Natural killer cell (primary cell): Measurements from ENCODE around the gene OR52D1. TPM values are rescaled to one million over a fixed set of nuclear protein-coding genes. Genes with fewer than 3 reads are reported as not detected.

Source experiments
- ATAC-seq, 3 donors: fragments of 150-1000 bp in 2 of 3; fragments of 200-7000 bp in 1 of 3; cut with Tn5 transposase; 1 replicate in 1 of 3; 2 replicates in 2 of 3; pipeline ENCODE4 v1.10.0; 2021; ENCODE audit warnings: mild to moderate bottlenecking in 2 of 3, moderate library complexity in 2 of 3
- DNase-seq, 2 donors: peaks; one replicate each; pipeline versions ENCODE4 v3.0.0 to v3.0.0-alpha.2; 2013 to 2021; ENCODE audit warnings: mixed read lengths in 1 of 2
- H3K27ac ChIP-seq: one replicate; pipeline ENCODE4 v1.5.1; 2013; ENCODE audit warnings: mild to moderate bottlenecking, low read length
- H3K27me3 ChIP-seq: one replicate; pipeline ENCODE4 v1.6.1; 2013; ENCODE audit warnings: low read length; ENCODE audit not compliant: control insufficient read depth, insufficient read depth
- H3K36me3 ChIP-seq: one replicate; pipeline ENCODE4 v1.6.1; 2013; ENCODE audit warnings: low read length; ENCODE audit not compliant: control insufficient read depth, insufficient read depth
- H3K4me1 ChIP-seq: one replicate; pipeline ENCODE4 v1.6.1; 2013; ENCODE audit warnings: low read length; ENCODE audit not compliant: control insufficient read depth, insufficient read depth
- H3K4me3 ChIP-seq: one replicate; pipeline ENCODE4 v1.5.1; 2013; ENCODE audit warnings: low read length
- H3K9me3 ChIP-seq: one replicate; pipeline ENCODE4 v1.6.1; 2013; ENCODE audit warnings: low read length; ENCODE audit not compliant: control insufficient read depth, insufficient read depth
- H3K27ac Mint-ChIP-seq, 2 donors: one replicate each; pipeline ENCODE4 v1.8.0; 2022; ENCODE audit warnings: mild to moderate bottlenecking in 2 of 2, mixed read lengths in 2 of 2, moderate library complexity in 1 of 2
- H3K27me3 Mint-ChIP-seq, 2 donors: one replicate each; pipeline ENCODE4 v1.8.0; 2022; ENCODE audit warnings: low read depth in 2 of 2, mixed read lengths in 2 of 2
- H3K36me3 Mint-ChIP-seq: one replicate; pipeline ENCODE4 v1.8.0; 2022; ENCODE audit warnings: mixed read lengths
- H3K4me1 Mint-ChIP-seq, 2 donors: one replicate each; pipeline ENCODE4 v1.8.0; 2022; ENCODE audit warnings: mixed read lengths in 2 of 2
- H3K4me3 Mint-ChIP-seq: one replicate; pipeline ENCODE4 v1.8.0; 2022; ENCODE audit warnings: mild to moderate bottlenecking, moderate library complexity, mixed read lengths
- H3K9me3 Mint-ChIP-seq, 2 donors: one replicate each; pipeline ENCODE4 v1.8.0; 2022; ENCODE audit warnings: mixed read lengths in 2 of 2
- WGBS: methylation state at CpG from one replicate; pipeline ENCODE4 v1.1.7; 2013; ENCODE audit warnings: missing lambda C conversion rate; ENCODE audit not compliant: insufficient coverage; 5-methylcytosine and 5-hydroxymethylcytosine counted together
- intact Hi-C: fragments of 100-400 bp; cut with micrococcal nuclease; formaldehyde crosslinking; loops from one replicate; pipeline ENCODE4 v1.14.2; 2022
- total RNA-seq, 4 donors: library from RNA; stranded (reverse); fragments of 120-200 nt in 1 of 4; gene quantifications; one replicate each; pipeline versions ENCODE4 v1.2.3 to v1.2.4, GENCODE V29; 2013 to 2022
- TF ChIP-seq, protein P1 (sequence below): fragments of 200-600 bp; IDR thresholded peaks from one replicate; pipeline ENCODE4 v1.8.0; 2022; ENCODE audit warnings: antibody characterized with exemption

The OR52D1 gene
- total RNA-seq, 3 donors from 2014 or later (not counting 1 experiment from before 2014, with no cell fraction given) = not detected

DNA sequence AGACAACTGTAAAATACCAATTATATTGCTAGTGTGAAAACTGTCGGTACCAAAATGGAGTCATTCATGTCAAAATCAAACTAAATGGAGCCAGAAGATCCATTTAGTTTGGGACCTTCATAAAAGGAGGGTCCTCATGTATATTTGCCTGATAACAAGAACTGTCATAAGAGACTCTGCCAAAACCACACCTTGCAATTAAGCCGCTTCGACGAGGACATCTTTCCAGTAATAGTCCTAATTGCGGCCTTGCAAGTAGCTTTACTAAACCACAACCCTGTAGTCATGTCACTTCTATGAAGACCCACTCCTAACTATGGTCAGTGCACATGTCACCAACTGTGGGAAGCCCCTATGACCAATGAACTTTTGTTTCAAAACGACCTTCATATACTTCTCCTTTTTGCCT is 11.9 kb downstream of the OR52D1 start:
- Histone ChIP-seq H3K27me3 (no peaks in the 10 kb centered on the region), H3K4me3 (no peak overlapping the region), H3K27ac (no peak overlapping the region), H3K9me3 (no peaks in the 10 kb centered on the region), H3K4me1 (no peaks in the 10 kb centered on the region), H3K36me3 (no peaks in the 10 kb centered on the region)
- WGBS = 86% methylated on average over 6 of the region's 6 CpGs
- H3K4me1 Mint-ChIP-seq = no peaks in the 10 kb centered on the region
- DNase-seq (no peak), ATAC-seq (no peak)
- H3K9me3 Mint-ChIP-seq = no peaks in the 10 kb centered on the region
- intact Hi-C loops = no loop called here
- H3K36me3 Mint-ChIP-seq = no peaks in the 10 kb centered on the region
- H3K27me3 Mint-ChIP-seq = peaks cover 6 to 22% of the 10 kb centered on the region in 2 donors
- no peak overlapping the region for H3K27ac Mint-ChIP-seq
- TF ChIP-seq, protein P1, sequence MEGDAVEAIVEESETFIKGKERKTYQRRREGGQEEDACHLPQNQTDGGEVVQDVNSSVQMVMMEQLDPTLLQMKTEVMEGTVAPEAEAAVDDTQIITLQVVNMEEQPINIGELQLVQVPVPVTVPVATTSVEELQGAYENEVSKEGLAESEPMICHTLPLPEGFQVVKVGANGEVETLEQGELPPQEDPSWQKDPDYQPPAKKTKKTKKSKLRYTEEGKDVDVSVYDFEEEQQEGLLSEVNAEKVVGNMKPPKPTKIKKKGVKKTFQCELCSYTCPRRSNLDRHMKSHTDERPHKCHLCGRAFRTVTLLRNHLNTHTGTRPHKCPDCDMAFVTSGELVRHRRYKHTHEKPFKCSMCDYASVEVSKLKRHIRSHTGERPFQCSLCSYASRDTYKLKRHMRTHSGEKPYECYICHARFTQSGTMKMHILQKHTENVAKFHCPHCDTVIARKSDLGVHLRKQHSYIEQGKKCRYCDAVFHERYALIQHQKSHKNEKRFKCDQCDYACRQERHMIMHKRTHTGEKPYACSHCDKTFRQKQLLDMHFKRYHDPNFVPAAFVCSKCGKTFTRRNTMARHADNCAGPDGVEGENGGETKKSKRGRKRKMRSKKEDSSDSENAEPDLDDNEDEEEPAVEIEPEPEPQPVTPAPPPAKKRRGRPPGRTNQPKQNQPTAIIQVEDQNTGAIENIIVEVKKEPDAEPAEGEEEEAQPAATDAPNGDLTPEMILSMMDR = no peak
- no peak overlapping the region for H3K4me3 Mint-ChIP-seq

DNA sequence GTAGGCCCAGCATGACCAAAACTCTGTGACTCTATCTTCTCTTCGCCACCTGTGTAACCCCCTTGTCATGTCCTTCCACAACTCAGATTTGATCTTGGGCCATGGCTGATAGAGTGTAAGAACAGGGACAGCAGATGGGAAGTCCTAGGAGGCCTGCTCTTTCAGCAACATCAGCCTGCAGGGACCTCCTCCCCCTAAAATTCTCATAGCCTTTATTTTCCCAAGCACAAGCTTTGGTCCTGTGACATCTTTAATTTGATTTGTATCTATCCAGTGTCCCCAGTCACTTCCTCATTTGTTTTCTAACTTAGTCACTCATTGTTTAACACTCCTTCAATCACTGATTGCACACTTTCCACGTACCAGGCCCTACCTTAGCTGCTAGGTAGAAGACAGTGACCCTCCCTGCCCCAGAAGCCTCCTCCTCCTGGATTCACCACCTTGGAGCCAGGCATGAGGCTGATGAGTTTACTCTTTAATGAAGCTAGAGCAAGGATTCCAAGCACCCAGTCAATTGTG is 16.0 kb downstream of the OR52D1 start:
- Histone ChIP-seq H3K9me3 (no peaks in the 10 kb centered on the region), H3K36me3 (no peaks in the 10 kb centered on the region), H3K27ac (no peak overlapping the region), H3K4me3 (no peak overlapping the region), H3K4me1 (no peaks in the 10 kb centered on the region), H3K27me3 (no peaks in the 10 kb centered on the region)
- TF ChIP-seq, protein P1 = no peak
- 84% methylated on average over 2 of the region's 2 CpGs for WGBS
- no peak for DNase-seq
- intact Hi-C loops = no loop called here
- no peaks in the 10 kb centered on the region for H3K9me3 Mint-ChIP-seq
- H3K36me3 Mint-ChIP-seq = no peaks in the 10 kb centered on the region
- no peak overlapping the region for H3K4me3 Mint-ChIP-seq
- H3K27ac Mint-ChIP-seq = no peak overlapping the region
- ATAC-seq = no peak
- peaks cover 6 to 22% of the 10 kb centered on the region in 2 donors for H3K27me3 Mint-ChIP-seq
- no peaks in the 10 kb centered on the region for H3K4me1 Mint-ChIP-seq

DNA sequence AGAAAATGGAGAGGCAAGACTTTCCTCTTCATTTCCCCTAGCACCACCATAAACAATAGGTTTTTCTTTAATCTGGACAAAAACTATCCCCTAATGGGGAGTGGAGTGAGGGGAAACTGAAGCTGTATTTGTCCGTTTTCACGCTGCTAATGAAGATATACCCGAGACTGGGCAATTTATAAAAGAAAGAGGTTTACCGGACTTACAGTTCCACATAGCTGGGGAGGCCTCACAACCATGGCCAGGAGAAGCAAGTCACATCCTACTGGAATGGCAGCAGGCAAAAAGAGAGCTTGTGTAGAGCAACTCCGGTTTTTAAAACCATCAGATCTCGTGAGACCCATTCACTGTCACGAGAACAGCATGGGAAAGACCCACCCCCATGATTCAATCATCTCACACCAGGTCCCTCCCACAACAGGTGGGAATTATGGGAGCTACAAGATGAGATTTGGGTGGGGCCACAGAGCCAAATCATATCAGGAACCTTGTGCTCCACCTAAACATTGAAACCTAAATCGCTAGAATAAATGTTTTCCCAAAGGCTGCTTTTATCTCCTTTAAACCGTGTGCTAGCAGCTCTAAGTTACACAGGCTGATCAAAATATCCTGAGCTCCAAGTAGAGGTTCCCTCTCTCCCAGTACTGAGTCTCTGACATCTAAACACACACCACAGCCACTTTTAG is 17.0 kb downstream of the OR52D1 start:
- no peaks in the 10 kb centered on the region for H3K36me3 ChIP-seq
- no peaks in the 10 kb centered on the region for H3K4me1 ChIP-seq
- intact Hi-C loops = no loop called here
- peaks cover 6 to 22% of the 10 kb centered on the region in 2 donors for H3K27me3 Mint-ChIP-seq
- H3K27ac Mint-ChIP-seq = no peak overlapping the region
- no peak overlapping the region for H3K4me3 ChIP-seq
- H3K36me3 Mint-ChIP-seq = no peaks in the 10 kb centered on the region
- H3K27me3 ChIP-seq = no peaks in the 10 kb centered on the region
- H3K9me3 Mint-ChIP-seq = no peaks in the 10 kb centered on the region
- H3K4me3 Mint-ChIP-seq = no peak overlapping the region
- H3K27ac ChIP-seq = no peak overlapping the region
- ATAC-seq (no peak), DNase-seq (no peak)
- 85% methylated on average over 9 of the region's 9 CpGs for WGBS
- TF ChIP-seq, protein P1 = no peak
- H3K9me3 ChIP-seq = no peaks in the 10 kb centered on the region
- no peaks in the 10 kb centered on the region for H3K4me1 Mint-ChIP-seq
